Measurements from ENCODE around the gene STOML1. TPM values are rescaled to one million over a fixed set of nuclear protein-coding genes. Genes with fewer than 3 reads are reported as not detected.

STOML1 gene
- total RNA-seq, 1 experiment from 2014 or later = 5.4 TPM

DNA sequence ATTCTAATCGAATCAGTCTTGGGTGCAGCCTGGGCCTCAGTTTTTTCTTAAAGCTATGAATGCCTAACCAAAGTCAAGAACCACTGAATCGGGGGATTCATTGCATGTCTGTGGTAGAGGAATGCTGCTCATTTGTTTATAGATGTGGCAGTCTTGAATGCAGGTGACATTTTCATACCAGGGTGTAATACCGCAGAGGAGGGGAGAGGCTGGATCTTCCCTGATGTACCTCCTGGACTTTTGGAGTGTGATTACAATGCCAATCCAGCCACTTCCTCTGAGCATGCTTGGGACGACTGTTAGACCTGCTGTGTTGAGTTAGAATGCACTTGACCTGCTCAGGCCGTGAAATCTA, 47.5 kb upstream of the STOML1 start:
- CTCF ChIA-PET = interaction anchor here (0.5 to 9.1 kb wide), 11 partner anchors 10 to 214 kb away, joined by 3 to 290 read pairs (median 4); partner anchors contain the start of genes PML and STOML1
- no peaks in the 10 kb centered on the region for H3K9me3 Mint-ChIP-seq

DNA sequence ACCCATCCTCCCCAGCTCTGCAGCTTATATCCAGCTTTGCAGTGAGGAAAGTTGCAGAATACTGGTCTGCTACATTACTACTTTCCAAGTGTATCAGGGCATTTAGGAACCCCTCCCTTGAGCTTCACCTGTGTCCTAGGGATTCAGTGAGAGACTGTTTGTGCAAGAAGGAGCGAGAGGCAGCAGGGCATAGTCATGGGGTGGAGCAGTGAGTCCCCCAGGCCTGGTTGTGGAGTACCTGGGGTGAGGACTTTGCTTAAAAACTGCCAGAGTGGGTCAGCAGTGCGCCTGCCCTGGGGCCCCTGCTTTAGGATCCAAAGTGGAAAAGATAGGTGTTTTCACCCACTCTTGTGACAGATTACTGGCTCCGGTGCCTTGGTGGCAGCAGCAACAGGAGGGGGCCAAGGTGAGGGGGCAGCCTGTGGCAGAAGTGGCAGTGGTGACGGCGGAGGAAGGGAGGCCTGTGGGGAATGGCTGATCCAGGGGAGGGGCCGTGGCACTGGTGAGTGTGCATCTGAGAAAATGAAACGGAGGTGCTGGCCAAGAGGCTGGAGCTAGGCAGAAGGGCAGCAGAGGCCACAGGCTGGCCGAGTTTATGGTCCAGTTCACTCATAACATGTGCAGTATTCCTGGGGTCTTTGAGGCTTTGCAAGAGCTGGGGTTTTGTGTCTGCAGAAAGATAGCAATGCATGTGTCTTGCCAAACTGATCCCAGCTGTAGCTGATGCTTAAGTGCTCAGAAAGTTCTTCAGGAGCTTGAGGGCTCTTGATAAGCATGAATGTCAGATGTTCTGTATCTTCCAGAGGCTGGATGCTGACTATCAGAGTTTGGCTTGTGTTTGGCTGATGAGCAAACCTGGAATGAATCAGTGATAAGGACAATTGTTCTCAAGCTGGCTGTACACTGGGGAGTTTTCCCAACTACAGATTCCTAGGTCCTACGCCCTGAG, 46.9 kb upstream of the STOML1 start:
- Mint-ChIP-seq H3K4me1 (peaks cover 39% of the 10 kb centered on the region), H3K27me3 (ENCODE audit: low read depth) (peaks cover 3% of the 10 kb centered on the region; the same call in 1 of the 2 replicates), H3K9me3 (no peaks in the 10 kb centered on the region), H3K4me3 (no peak overlapping the region), H3K36me3 (peaks cover 22% of the 10 kb centered on the region; the same call in 1 of the 2 replicates), H3K27ac (no peak overlapping the region; the same call in 1 of the 2 replicates)
- ChIA-PET CTCF (interaction anchor here (0.5 to 9.1 kb wide), 15 partner anchors 11 to 1236 kb away, joined by 3 to 290 read pairs (median 7); partner anchors contain the start of genes PML and STOML1), POLR2A (interaction anchor here (0.5 kb wide), 1 partner anchor 10 kb away, joined by 7 read pairs; no protein-coding TSS in a partner anchor)
- no peak for ATAC-seq
- DNase-seq (ENCODE audit: low spot score) = no peak
- no peak for TF ChIP-seq SMAD3 (CRISPR knock-in tag; IDR thresholded peaks at IDR 0.05; ENCODE audit: borderline replicate concordance)
- no peak for TF ChIP-seq IRF2 (CRISPR knock-in tag; IDR thresholded peaks at IDR 0.05; ENCODE audit: borderline replicate concordance, low read depth)
- TF ChIP-seq, protein P1, sequence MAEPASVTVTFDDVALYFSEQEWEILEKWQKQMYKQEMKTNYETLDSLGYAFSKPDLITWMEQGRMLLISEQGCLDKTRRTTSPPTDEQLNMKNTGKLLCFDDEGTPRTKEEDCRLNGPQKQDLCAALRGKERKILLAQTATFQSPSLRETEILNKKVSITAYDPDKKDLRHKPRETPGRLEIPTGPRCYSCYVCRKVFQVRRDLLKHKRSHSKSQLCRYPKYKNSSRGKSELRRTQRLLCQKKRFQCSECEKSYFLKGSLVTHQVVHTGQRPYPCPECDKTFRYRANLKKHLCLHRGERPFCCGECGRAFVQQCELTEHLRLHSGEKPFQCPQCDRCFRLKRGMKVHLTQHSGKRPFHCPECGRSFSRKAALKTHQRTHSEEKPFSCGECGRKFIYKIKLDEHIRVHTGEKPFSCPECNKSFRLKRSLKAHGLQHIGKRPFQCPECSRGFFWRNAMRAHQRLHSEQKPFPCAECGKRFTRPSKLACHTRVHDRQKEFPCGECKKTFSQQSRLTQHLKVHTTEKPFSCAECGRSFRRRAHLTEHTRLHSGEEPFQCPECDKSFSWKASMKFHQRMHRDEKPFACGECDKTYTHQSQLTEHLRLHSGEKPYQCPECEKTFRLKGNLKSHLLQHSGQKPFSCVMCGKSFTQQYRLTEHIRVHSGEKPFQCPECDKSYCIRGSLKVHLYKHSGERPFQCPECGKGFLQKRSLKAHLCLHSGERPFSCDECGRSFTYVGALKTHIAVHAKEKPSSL (CRISPR knock-in tag; conservative IDR thresholded peaks at IDR 0.05) = no peak
- no peak for TF ChIP-seq SMAD4 (CRISPR knock-in tag; IDR thresholded peaks at IDR 0.05)
- no peak for TF ChIP-seq EMX1 (CRISPR knock-in tag; IDR thresholded peaks at IDR 0.05)
- TF ChIP-seq, protein P2, sequence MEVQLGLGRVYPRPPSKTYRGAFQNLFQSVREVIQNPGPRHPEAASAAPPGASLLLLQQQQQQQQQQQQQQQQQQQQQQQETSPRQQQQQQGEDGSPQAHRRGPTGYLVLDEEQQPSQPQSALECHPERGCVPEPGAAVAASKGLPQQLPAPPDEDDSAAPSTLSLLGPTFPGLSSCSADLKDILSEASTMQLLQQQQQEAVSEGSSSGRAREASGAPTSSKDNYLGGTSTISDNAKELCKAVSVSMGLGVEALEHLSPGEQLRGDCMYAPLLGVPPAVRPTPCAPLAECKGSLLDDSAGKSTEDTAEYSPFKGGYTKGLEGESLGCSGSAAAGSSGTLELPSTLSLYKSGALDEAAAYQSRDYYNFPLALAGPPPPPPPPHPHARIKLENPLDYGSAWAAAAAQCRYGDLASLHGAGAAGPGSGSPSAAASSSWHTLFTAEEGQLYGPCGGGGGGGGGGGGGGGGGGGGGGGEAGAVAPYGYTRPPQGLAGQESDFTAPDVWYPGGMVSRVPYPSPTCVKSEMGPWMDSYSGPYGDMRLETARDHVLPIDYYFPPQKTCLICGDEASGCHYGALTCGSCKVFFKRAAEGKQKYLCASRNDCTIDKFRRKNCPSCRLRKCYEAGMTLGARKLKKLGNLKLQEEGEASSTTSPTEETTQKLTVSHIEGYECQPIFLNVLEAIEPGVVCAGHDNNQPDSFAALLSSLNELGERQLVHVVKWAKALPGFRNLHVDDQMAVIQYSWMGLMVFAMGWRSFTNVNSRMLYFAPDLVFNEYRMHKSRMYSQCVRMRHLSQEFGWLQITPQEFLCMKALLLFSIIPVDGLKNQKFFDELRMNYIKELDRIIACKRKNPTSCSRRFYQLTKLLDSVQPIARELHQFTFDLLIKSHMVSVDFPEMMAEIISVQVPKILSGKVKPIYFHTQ (CRISPR knock-in tag; IDR thresholded peaks at IDR 0.05) = no peak
- TF ChIP-seq, protein P3, sequence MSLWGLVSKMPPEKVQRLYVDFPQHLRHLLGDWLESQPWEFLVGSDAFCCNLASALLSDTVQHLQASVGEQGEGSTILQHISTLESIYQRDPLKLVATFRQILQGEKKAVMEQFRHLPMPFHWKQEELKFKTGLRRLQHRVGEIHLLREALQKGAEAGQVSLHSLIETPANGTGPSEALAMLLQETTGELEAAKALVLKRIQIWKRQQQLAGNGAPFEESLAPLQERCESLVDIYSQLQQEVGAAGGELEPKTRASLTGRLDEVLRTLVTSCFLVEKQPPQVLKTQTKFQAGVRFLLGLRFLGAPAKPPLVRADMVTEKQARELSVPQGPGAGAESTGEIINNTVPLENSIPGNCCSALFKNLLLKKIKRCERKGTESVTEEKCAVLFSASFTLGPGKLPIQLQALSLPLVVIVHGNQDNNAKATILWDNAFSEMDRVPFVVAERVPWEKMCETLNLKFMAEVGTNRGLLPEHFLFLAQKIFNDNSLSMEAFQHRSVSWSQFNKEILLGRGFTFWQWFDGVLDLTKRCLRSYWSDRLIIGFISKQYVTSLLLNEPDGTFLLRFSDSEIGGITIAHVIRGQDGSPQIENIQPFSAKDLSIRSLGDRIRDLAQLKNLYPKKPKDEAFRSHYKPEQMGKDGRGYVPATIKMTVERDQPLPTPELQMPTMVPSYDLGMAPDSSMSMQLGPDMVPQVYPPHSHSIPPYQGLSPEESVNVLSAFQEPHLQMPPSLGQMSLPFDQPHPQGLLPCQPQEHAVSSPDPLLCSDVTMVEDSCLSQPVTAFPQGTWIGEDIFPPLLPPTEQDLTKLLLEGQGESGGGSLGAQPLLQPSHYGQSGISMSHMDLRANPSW (CRISPR knock-in tag; conservative IDR thresholded peaks at IDR 0.05; ENCODE audit: low read depth) = no peak
- TF ChIP-seq, protein P4, sequence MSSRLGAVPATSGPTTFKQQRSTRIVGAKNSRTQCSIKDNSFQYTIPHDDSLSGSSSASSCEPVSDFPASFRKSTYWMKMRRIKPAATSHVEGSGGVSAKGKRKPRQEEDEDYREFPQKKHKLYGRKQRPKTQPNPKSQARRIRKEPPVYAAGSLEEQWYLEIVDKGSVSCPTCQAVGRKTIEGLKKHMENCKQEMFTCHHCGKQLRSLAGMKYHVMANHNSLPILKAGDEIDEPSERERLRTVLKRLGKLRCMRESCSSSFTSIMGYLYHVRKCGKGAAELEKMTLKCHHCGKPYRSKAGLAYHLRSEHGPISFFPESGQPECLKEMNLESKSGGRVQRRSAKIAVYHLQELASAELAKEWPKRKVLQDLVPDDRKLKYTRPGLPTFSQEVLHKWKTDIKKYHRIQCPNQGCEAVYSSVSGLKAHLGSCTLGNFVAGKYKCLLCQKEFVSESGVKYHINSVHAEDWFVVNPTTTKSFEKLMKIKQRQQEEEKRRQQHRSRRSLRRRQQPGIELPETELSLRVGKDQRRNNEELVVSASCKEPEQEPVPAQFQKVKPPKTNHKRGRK (CRISPR knock-in tag; IDR thresholded peaks at IDR 0.05; ENCODE audit: borderline replicate concordance) = no peak
- no peak for TF ChIP-seq RELA (CRISPR knock-in tag; IDR thresholded peaks at IDR 0.05; ENCODE audit: borderline replicate concordance)
- TF ChIP-seq SOX15 (CRISPR knock-in tag; IDR thresholded peaks at IDR 0.05) = no peak
- no peak for TF ChIP-seq NR1H2 (CRISPR knock-in tag; IDR thresholded peaks at IDR 0.05)

More for the DNA sequence above, 47.5 kb upstream of the STOML1 start:
- Mint-ChIP-seq H3K36me3 (peaks cover 15% of the 10 kb centered on the region; the same call in 1 of the 2 replicates), H3K27me3 (ENCODE audit: low read depth) (peaks cover 3% of the 10 kb centered on the region; the same call in 1 of the 2 replicates), H3K4me3 (no peak overlapping the region), H3K27ac (no peak overlapping the region), H3K4me1 (peaks cover 39% of the 10 kb centered on the region)
- ATAC-seq = no peak
- TF ChIP-seq ZNF423 (CRISPR knock-in tag; IDR thresholded peaks at IDR 0.05) (no peak), ZBTB21 (CRISPR knock-in tag; IDR thresholded peaks at IDR 0.05; ENCODE audit: borderline replicate concordance) (no peak)
- TF ChIP-seq, protein P5, sequence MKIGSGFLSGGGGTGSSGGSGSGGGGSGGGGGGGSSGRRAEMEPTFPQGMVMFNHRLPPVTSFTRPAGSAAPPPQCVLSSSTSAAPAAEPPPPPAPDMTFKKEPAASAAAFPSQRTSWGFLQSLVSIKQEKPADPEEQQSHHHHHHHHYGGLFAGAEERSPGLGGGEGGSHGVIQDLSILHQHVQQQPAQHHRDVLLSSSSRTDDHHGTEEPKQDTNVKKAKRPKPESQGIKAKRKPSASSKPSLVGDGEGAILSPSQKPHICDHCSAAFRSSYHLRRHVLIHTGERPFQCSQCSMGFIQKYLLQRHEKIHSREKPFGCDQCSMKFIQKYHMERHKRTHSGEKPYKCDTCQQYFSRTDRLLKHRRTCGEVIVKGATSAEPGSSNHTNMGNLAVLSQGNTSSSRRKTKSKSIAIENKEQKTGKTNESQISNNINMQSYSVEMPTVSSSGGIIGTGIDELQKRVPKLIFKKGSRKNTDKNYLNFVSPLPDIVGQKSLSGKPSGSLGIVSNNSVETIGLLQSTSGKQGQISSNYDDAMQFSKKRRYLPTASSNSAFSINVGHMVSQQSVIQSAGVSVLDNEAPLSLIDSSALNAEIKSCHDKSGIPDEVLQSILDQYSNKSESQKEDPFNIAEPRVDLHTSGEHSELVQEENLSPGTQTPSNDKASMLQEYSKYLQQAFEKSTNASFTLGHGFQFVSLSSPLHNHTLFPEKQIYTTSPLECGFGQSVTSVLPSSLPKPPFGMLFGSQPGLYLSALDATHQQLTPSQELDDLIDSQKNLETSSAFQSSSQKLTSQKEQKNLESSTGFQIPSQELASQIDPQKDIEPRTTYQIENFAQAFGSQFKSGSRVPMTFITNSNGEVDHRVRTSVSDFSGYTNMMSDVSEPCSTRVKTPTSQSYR (CRISPR knock-in tag; IDR thresholded peaks at IDR 0.05) = no peak
- TF ChIP-seq, protein P6, sequence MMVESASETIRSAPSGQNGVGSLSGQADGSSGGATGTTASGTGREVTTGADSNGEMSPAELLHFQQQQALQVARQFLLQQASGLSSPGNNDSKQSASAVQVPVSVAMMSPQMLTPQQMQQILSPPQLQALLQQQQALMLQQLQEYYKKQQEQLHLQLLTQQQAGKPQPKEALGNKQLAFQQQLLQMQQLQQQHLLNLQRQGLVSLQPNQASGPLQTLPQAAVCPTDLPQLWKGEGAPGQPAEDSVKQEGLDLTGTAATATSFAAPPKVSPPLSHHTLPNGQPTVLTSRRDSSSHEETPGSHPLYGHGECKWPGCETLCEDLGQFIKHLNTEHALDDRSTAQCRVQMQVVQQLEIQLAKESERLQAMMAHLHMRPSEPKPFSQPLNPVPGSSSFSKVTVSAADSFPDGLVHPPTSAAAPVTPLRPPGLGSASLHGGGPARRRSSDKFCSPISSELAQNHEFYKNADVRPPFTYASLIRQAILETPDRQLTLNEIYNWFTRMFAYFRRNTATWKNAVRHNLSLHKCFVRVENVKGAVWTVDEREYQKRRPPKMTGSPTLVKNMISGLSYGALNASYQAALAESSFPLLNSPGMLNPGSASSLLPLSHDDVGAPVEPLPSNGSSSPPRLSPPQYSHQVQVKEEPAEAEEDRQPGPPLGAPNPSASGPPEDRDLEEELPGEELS (CRISPR knock-in tag; IDR thresholded peaks at IDR 0.05) = no peak
- POLR2A ChIA-PET = interaction anchor here (0.5 kb wide), 1 partner anchor 9 kb away, joined by 7 read pairs; no protein-coding TSS in a partner anchor
- no peak for DNase-seq (ENCODE audit: low spot score)

All from WTC11 (cell line).